Ishikawa (cell line): ENCODE data around the gene EYA3.

Source experiments
- CEBPB ChIP-seq: IDR thresholded peaks from 2 replicates; pipeline ENCODE4 v1.6.1; 2012
- CREB1 ChIP-seq: IDR thresholded peaks from 2 replicates; pipeline ENCODE4 v1.6.1; 2012; ENCODE audit warnings: low read depth
- EGR1 ChIP-seq: IDR thresholded peaks from 2 replicates; pipeline ENCODE4 v1.6.1; 2012
- EP300 ChIP-seq: IDR thresholded peaks from 2 replicates; pipeline ENCODE4 v1.6.1; 2012; ENCODE audit warnings: borderline replicate concordance
- FOXM1 ChIP-seq: IDR thresholded peaks from 2 replicates; pipeline ENCODE4 v1.6.1; 2012; ENCODE audit warnings: low read depth, borderline replicate concordance
- MAX ChIP-seq: IDR thresholded peaks from 2 replicates; pipeline ENCODE4 v1.6.1; 2012
- NFIC ChIP-seq: IDR thresholded peaks from 2 replicates; pipeline ENCODE4 v1.6.1; 2012
- RAD21 ChIP-seq: IDR thresholded peaks from 2 replicates; pipeline ENCODE4 v1.6.1; 2012; ENCODE audit warnings: low read depth
- REST ChIP-seq: IDR thresholded peaks from 2 replicates; pipeline ENCODE4 v1.6.1; 2012; ENCODE audit warnings: low read depth, mild to moderate bottlenecking
- TAF1 ChIP-seq: IDR thresholded peaks from 2 replicates; pipeline ENCODE4 v1.6.1; 2012; ENCODE audit warnings: low read depth, mild to moderate bottlenecking
- TCF12 ChIP-seq: IDR thresholded peaks from 2 replicates; pipeline ENCODE4 v1.6.1; 2012; ENCODE audit warnings: low read depth
- TEAD4 ChIP-seq: IDR thresholded peaks from 2 replicates; pipeline ENCODE4 v1.6.1; 2012
- USF1 ChIP-seq: IDR thresholded peaks from 2 replicates; pipeline ENCODE4 v1.6.1; 2012
- YY1 ChIP-seq: IDR thresholded peaks from 2 replicates; pipeline ENCODE4 v1.6.1; 2012; ENCODE audit warnings: low read depth
- ZBTB7A ChIP-seq: IDR thresholded peaks from 2 replicates; pipeline ENCODE4 v1.6.1; 2012; ENCODE audit warnings: low read depth

EYA3 gene

GRCh38 chr1:27958513-27958912, 129.9 kb downstream of the EYA3 start:
- TF ChIP-seq EGR1 (no peak), EP300 (no peak), CREB1 (no peak), TCF12 (no peak), REST (no peak), NFIC (no peak), RAD21 (no peak), CEBPB (no peak), TEAD4 (no peak), TAF1 (no peak), USF1 (no peak), FOXM1 (no peak), MAX (no peak), ZBTB7A (no peak), YY1 (no peak)

GRCh38 chr1:27957655-27958054, 130.8 kb downstream of the EYA3 start:
- TF ChIP-seq ZBTB7A (no peak), MAX (no peak), USF1 (no peak), TCF12 (no peak), TAF1 (no peak), TEAD4 (no peak), RAD21 (no peak), CREB1 (no peak), REST (no peak), YY1 (no peak), EP300 (no peak)

GRCh38 chr1:27956761-27957160, 131.6 kb downstream of the EYA3 start:
- no peak for TF ChIP-seq MAX
- no peak for TF ChIP-seq REST
- no peak for TF ChIP-seq TEAD4
- no peak for TF ChIP-seq TAF1
- TF ChIP-seq TCF12, result no peak
- TF ChIP-seq RAD21, result no peak
- TF ChIP-seq EP300, result no peak
- no peak for TF ChIP-seq ZBTB7A
- TF ChIP-seq USF1, result no peak
- no peak for TF ChIP-seq NFIC
- no peak for TF ChIP-seq FOXM1
- no peak for TF ChIP-seq CREB1
- TF ChIP-seq YY1, result no peak
- no peak for TF ChIP-seq CEBPB
- TF ChIP-seq EGR1, result no peak

- TF ChIP-seq TEAD4 (no peak), FOXM1 (no peak), USF1 (no peak), REST (no peak), ZBTB7A (no peak), EP300 (no peak), RAD21 (no peak), NFIC (no peak), TAF1 (no peak), CEBPB (no peak), CREB1 (no peak), EGR1 (no peak), YY1 (no peak), MAX (no peak), TCF12 (no peak)
These were observed 133.3 kb downstream of the EYA3 start for GRCh38 chr1:27955076-27955475.
